Hepatocyte (in vitro differentiated cells): ENCODE results near the gene A3GALT2.

ENCODE experiments used
- CTCF ChIP-seq: fragments of 200-600 bp; sonication (generic); IDR thresholded peaks from 2 replicates; pipeline ENCODE4 v1.5.1; 2016; ENCODE audit warnings: antibody characterized with exemption, mild to moderate bottlenecking; ENCODE audit not compliant: poor library complexity
- EZH2 ChIP-seq: fragments of 200-600 bp; sonication (generic); IDR thresholded peaks from 2 replicates; pipeline ENCODE4 v1.6.1; 2016; ENCODE audit warnings: antibody characterized with exemption, mild to moderate bottlenecking, borderline replicate concordance
- EZH2phosphoT487 ChIP-seq: fragments of 200-600 bp; sonication (generic); IDR thresholded peaks from one replicate; pipeline ENCODE4 v1.6.1; 2018; ENCODE audit warnings: antibody characterized with exemption, mild to moderate bottlenecking, low read depth, moderate library complexity; ENCODE audit not compliant: unreplicated experiment, severe bottlenecking

GRCh38 chr1:33354707-33355316, 33.9 kb upstream of the A3GALT2 start:
- TF ChIP-seq CTCF, result no peak
- TF ChIP-seq EZH2, result no peak
- TF ChIP-seq EZH2phosphoT487, result no peak
